ENCODE measurements around the gene SCN3B.

The SCN3B gene

GRCh38 chr11:123650901-123651300 is 3.5 kb downstream of the SCN3B start:
- H3K4me3 ChIP-seq (ENCODE audit: control insufficient read depth, low read depth, low read length) = no peak overlapping the region
- no peak for TF ChIP-seq CTCF (conservative IDR thresholded peaks at IDR 0.05; ENCODE audit: control insufficient read depth, insufficient read depth, low read depth, low read length)
- DNase-seq (ENCODE audit: low read depth) = no peak

- TF ChIP-seq CTCF (conservative IDR thresholded peaks at IDR 0.05; ENCODE audit: control insufficient read depth, insufficient read depth, low read depth, low read length) = no peak
These were observed 9.0 kb downstream of the SCN3B start for GRCh38 chr11:123645286-123645975.

GRCh38 chr11:123642435-123642834 is 12.0 kb downstream of the SCN3B start:
- H3K4me3 ChIP-seq (ENCODE audit: control insufficient read depth, low read depth, low read length) = no peak overlapping the region
- no peak for TF ChIP-seq CTCF (conservative IDR thresholded peaks at IDR 0.05; ENCODE audit: control insufficient read depth, insufficient read depth, low read depth, low read length)
- DNase-seq (ENCODE audit: low read depth) = no peak

More at GRCh38 chr11:123645286-123645975, 9.0 kb downstream of the SCN3B start:
- H3K4me3 ChIP-seq (ENCODE audit: control insufficient read depth, low read depth, low read length) = no peak overlapping the region
- DNase-seq (ENCODE audit: low read depth) = no peak

- TF ChIP-seq CTCF (conservative IDR thresholded peaks at IDR 0.05; ENCODE audit: control insufficient read depth, insufficient read depth, low read depth, low read length) = no peak
- no peak overlapping the region for H3K4me3 ChIP-seq (ENCODE audit: control insufficient read depth, low read depth, low read length)
- DNase-seq (ENCODE audit: low read depth) = no peak
These were observed 13.0 kb downstream of the SCN3B start for GRCh38 chr11:123641495-123641840.

- no peak overlapping the region for H3K4me3 ChIP-seq (ENCODE audit: control insufficient read depth, low read depth, low read length)
- TF ChIP-seq CTCF (conservative IDR thresholded peaks at IDR 0.05; ENCODE audit: control insufficient read depth, insufficient read depth, low read depth, low read length) = peak; percentile 72
- DNase-seq (ENCODE audit: low read depth) = peak; percentile 29
These were observed 13.5 kb downstream of the SCN3B start for GRCh38 chr11:123640677-123641494.

DNA sequence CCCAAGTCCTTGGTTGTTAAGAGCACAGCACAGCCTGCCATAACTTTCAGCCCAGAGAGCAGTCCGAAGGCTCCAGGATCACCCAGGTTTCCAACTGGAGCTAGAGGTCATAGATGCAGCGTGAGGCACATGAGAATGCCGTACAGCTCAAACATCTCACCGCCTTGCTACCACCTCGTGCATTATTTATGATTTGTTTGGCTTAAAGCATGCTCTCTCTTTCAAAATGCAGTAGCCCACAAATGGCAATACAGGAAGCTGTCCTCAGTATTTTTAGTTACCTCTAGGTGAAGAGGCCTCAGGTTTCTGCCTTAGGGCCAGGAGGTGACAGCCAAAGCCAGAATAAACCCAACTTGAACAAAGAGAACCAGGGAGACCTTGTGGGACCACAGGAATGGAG is 14.4 kb downstream of the SCN3B start:
- no peak for TF ChIP-seq CTCF (conservative IDR thresholded peaks at IDR 0.05; ENCODE audit: control insufficient read depth, insufficient read depth, low read depth, low read length)
- H3K4me3 ChIP-seq (ENCODE audit: control insufficient read depth, low read depth, low read length) = no peak overlapping the region
- no peak for DNase-seq (ENCODE audit: low read depth)

Measured in fibroblast of mammary gland (primary cell).